ENCODE results near the gene ITPR3.

DNA sequence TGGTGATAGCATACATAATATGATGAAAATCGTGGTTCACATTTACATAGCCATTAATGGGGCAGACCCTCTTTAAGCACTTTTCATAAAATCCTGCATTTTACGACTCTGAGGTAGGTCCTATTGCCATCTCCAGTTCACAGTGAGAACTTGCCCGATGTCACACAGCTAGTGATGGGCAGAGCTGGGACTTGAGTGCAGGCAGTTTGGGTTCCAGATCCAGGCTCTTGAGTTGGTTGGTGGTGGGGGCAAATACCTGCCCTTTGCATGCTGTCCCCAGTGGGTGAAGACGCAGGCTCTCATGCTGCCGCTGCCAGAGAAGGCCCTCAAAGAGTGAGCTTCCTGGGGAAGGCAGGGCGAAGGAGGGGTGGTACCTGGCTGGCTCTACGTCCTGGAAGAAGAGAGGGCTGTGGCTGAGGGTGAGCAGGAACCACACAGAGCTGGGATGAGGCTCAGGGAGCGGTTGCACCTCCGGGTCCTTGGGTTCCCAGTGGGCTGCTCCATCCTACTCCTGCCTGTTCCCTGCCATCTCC, 34.9 kb upstream of the ITPR3 start:
- TF ChIP-seq POLR2A (IDR thresholded peaks at IDR 0.05) (no peak), POLR2AphosphoS5 (IDR thresholded peaks at IDR 0.05) (no peak), CTCF (IDR thresholded peaks at IDR 0.05) (no peak), EP300 (IDR thresholded peaks at IDR 0.05; ENCODE audit: low read depth) (no peak)

All from transverse colon (tissue), 4 donors.